Smooth muscle cell (in vitro differentiated cells): ENCODE data around the gene WWP2. TPM values are rescaled to one million over a fixed set of nuclear protein-coding genes. Genes with fewer than 3 reads are reported as not detected.

Experiments
- DNase-seq: peaks from one replicate; lab custom pipeline; 2025; ENCODE audit not compliant: unreplicated experiment; lab: John Stamatoyannopoulos, UW
- H2AFZ ChIP-seq: fragments of 200-600 bp; sonication (generic); 2 replicates; pipeline ENCODE4 v1.6.0; 2016; ENCODE audit warnings: antibody characterized with exemption, low read depth, mild to moderate bottlenecking
- H3F3A ChIP-seq: fragments of 200-600 bp; sonication (generic); 2 replicates; pipeline ENCODE4 v1.6.0; 2017; ENCODE audit warnings: antibody characterized with exemption, low read depth
- H3K27ac ChIP-seq: fragments of 200-600 bp; sonication (generic); 2 replicates; pipeline ENCODE4 v1.5.1; 2016; ENCODE audit warnings: low read depth, mild to moderate bottlenecking
- H3K27me3 ChIP-seq: fragments of 200-600 bp; sonication (generic); 2 replicates; pipeline ENCODE4 v1.6.1; 2016; ENCODE audit warnings: low read depth, mild to moderate bottlenecking
- H3K36me3 ChIP-seq: fragments of 200-600 bp; sonication (generic); 2 replicates; pipeline ENCODE4 v1.5.1; 2016; ENCODE audit warnings: low read depth
- H3K4me1 ChIP-seq: fragments of 200-600 bp; sonication (generic); 2 replicates; pipeline ENCODE4 v1.5.1; 2016; ENCODE audit warnings: low read depth
- H3K4me2 ChIP-seq: fragments of 200-600 bp; sonication (generic); 2 replicates; pipeline ENCODE4 v1.6.0; 2016; ENCODE audit warnings: mild to moderate bottlenecking
- H3K4me3 ChIP-seq: fragments of 200-600 bp; sonication (generic); 2 replicates; pipeline ENCODE4 v1.5.1; 2016; ENCODE audit warnings: mild to moderate bottlenecking
- H3K79me2 ChIP-seq: fragments of 200-600 bp; sonication (generic); 2 replicates; pipeline ENCODE4 v1.6.0; 2016; ENCODE audit warnings: low read depth, mild to moderate bottlenecking
- H3K9ac ChIP-seq: fragments of 200-600 bp; sonication (generic); 2 replicates; pipeline ENCODE4 v1.6.0; 2016; ENCODE audit warnings: low read depth
- H3K9me3 ChIP-seq: fragments of 200-600 bp; sonication (generic); replicated peaks from 2 replicates; pipeline ENCODE4 v1.5.1; 2016; ENCODE audit warnings: low read depth
- H4K20me1 ChIP-seq: fragments of 200-600 bp; sonication (generic); 2 replicates; pipeline ENCODE4 v1.6.0; 2016; ENCODE audit warnings: low read depth
- CTCF ChIP-seq: fragments of 200-600 bp; sonication (generic); IDR thresholded peaks from 2 replicates; pipeline ENCODE4 v1.5.1; 2017; ENCODE audit warnings: borderline replicate concordance, mild to moderate bottlenecking, antibody characterized with exemption; ENCODE audit not compliant: insufficient read depth, poor library complexity, severe bottlenecking
- WGBS: methylation state at CpG from one replicate; pipeline ENCODE4 v1.1.7; 2016; ENCODE audit warnings: low lambda C conversion rate; 5-methylcytosine and 5-hydroxymethylcytosine counted together
- polyA plus RNA-seq: library from polyadenylated mRNA; unstranded; fragments of >200 nt; fragmentation: Nextera tagmentation; extraction: Ambion mirVana; gene quantifications from 2 replicates; pipeline ENCODE4 v1.2.1, GENCODE V29; 2016
- total RNA-seq: library from RNA; depleted of rRNA; stranded (reverse); fragments of >200 nt; gene quantifications from 2 replicates; pipeline ENCODE4 v1.2.3, GENCODE V29; 2014

Gene WWP2
- total and polyA plus RNA-seq, 2 experiments from 2014 or later = 7.8 to 9.0 TPM

- no peaks in the 10 kb centered on the region for H3K4me1 ChIP-seq
- H3K79me2 ChIP-seq = no peaks in the 10 kb centered on the region
- 25% methylated on average over 8 of the region's 8 CpGs for WGBS
- H4K20me1 ChIP-seq = no peaks in the 10 kb centered on the region
- H3K4me3 ChIP-seq = peak overlapping the region; percentile 31
- H3K36me3 ChIP-seq = no peaks in the 10 kb centered on the region
- no peaks in the 10 kb centered on the region for H3K9me3 ChIP-seq
- no peak for TF ChIP-seq CTCF
- peak overlapping the region; percentile 75 for H3K4me2 ChIP-seq
- no peaks in the 10 kb centered on the region for H3K27me3 ChIP-seq
- no peak overlapping the region for H3K9ac ChIP-seq
- peak overlapping the region; percentile 67 for H3K27ac ChIP-seq
- peak overlapping the region; percentile 44 for H2AFZ ChIP-seq
- DNase-seq = no peak
- no peaks in the 10 kb centered on the region for H3F3A ChIP-seq
These were observed 86.8 kb downstream of the WWP2 start for GRCh38 chr16:69848637-69849545.

- TF ChIP-seq CTCF = no peak
- no peak overlapping the region for H2AFZ ChIP-seq
- WGBS = 83% methylated on average over 13 of the region's 13 CpGs
- no peaks in the 10 kb centered on the region for H3K36me3 ChIP-seq
- no peaks in the 10 kb centered on the region for H3K9me3 ChIP-seq
- no peak for DNase-seq
- no peaks in the 10 kb centered on the region for H3K4me1 ChIP-seq
- H3K4me3 ChIP-seq = no peak overlapping the region
- no peaks in the 10 kb centered on the region for H3K27me3 ChIP-seq
- no peak overlapping the region for H3K27ac ChIP-seq
- H3K79me2 ChIP-seq = no peaks in the 10 kb centered on the region
- H3K4me2 ChIP-seq = no peak overlapping the region
- H3F3A ChIP-seq = no peaks in the 10 kb centered on the region
- H3K9ac ChIP-seq = no peak overlapping the region
- H4K20me1 ChIP-seq = no peaks in the 10 kb centered on the region
These were observed 89.5 kb downstream of the WWP2 start for GRCh38 chr16:69851491-69852240.

DNA sequence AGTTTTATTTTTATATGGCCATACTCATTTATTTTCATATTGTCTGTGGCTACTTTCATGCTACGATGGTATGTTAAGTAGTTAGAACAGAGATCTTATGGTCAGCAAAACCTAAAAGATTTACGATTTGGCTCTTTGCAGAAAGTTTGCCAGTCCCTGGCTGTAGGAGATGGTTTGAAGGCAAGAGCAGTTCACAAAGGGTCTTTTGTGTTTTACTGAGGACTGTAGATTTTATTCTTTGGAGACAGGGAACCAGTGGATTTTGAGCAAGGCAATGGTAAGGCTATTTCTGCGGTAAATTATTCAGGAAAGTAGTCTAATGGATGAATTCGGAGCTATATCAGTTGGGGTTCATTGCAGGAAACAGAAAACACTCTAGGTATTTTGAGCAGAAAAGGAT is 90.7 kb downstream of the WWP2 start:
- no peak overlapping the region for H3K9ac ChIP-seq
- no peak for TF ChIP-seq CTCF
- H3F3A ChIP-seq = no peaks in the 10 kb centered on the region
- DNase-seq = no peak
- H3K4me2 ChIP-seq = no peak overlapping the region
- H3K4me1 ChIP-seq = no peaks in the 10 kb centered on the region
- H3K27ac ChIP-seq = no peak overlapping the region
- no peaks in the 10 kb centered on the region for H4K20me1 ChIP-seq
- H3K79me2 ChIP-seq = no peaks in the 10 kb centered on the region
- H3K4me3 ChIP-seq = no peak overlapping the region
- H3K9me3 ChIP-seq = no peaks in the 10 kb centered on the region
- no peaks in the 10 kb centered on the region for H3K27me3 ChIP-seq
- WGBS = 76% methylated on average over 4 of the region's 4 CpGs
- H3K36me3 ChIP-seq = no peaks in the 10 kb centered on the region
- no peak overlapping the region for H2AFZ ChIP-seq
